Thymus (tissue), 11 donors: ENCODE data around the gene NHERF2. TPM values are rescaled to one million over a fixed set of nuclear protein-coding genes. Genes with fewer than 3 reads are reported as not detected.

Source experiments
- DNase-seq, 9 donors: peaks; one replicate each; pipeline ENCODE4 v3.0.0-alpha.2; 2013; ENCODE audit warnings: low spot score in 9 of 9, low read depth in 6 of 9, missing footprints in 1 of 9
- H3K27ac ChIP-seq, 2 donors: one replicate each; pipeline ENCODE4 v1.5.1; 2013; ENCODE audit warnings: control low read depth in 1 of 2, low read depth in 1 of 2, low read length in 1 of 2, mild to moderate bottlenecking in 1 of 2, moderate library complexity in 1 of 2
- H3K27me3 ChIP-seq, 2 donors: one replicate each; pipeline ENCODE4 v1.5.1; 2013; ENCODE audit warnings: low read length in 1 of 2; ENCODE audit not compliant: control insufficient read depth in 2 of 2, insufficient read depth in 1 of 2
- H3K36me3 ChIP-seq, 2 donors: one replicate each; pipeline ENCODE4 v1.5.1; 2013; ENCODE audit warnings: low read length in 1 of 2, mild to moderate bottlenecking in 1 of 2, moderate library complexity in 1 of 2; ENCODE audit not compliant: control insufficient read depth in 2 of 2, insufficient read depth in 2 of 2
- H3K4me1 ChIP-seq, 2 donors: one replicate each; pipeline ENCODE4 v1.5.1; 2013; ENCODE audit warnings: low read length in 2 of 2; ENCODE audit not compliant: control insufficient read depth in 2 of 2, insufficient read depth in 2 of 2
- H3K4me3 ChIP-seq, 2 donors: one replicate each; pipeline ENCODE4 v1.5.1; 2013; ENCODE audit warnings: low read length in 2 of 2, control low read depth in 1 of 2, mild to moderate bottlenecking in 1 of 2
- H3K9me3 ChIP-seq, 2 donors: one replicate each; pipeline ENCODE4 v1.5.1; 2013; ENCODE audit warnings: low read length in 1 of 2, mild to moderate bottlenecking in 1 of 2; ENCODE audit not compliant: control insufficient read depth in 2 of 2, insufficient read depth in 1 of 2
- WGBS: extraction: QIAGEN DNeasy Blood & Tissue Kit; methylation state at CpG from one replicate; pipeline ENCODE4 v1.1.7; 2013; 5-methylcytosine and 5-hydroxymethylcytosine counted together
- polyA plus RNA-seq: library from polyadenylated mRNA; stranded (reverse); fragments of 200-250 nt; gene quantifications from one replicate; pipeline ENCODE4 v1.2.3, GENCODE V29; 2013
- total RNA-seq: library from RNA; stranded (reverse); fragments of 120-200 nt; gene quantifications from one replicate; pipeline ENCODE4 v1.2.4, GENCODE V29; 2013
- donor health status: healthy.

The NHERF2 gene
- total and polyA plus RNA-seq, 2 donors: 6.3 to 23.4 TPM

DNA sequence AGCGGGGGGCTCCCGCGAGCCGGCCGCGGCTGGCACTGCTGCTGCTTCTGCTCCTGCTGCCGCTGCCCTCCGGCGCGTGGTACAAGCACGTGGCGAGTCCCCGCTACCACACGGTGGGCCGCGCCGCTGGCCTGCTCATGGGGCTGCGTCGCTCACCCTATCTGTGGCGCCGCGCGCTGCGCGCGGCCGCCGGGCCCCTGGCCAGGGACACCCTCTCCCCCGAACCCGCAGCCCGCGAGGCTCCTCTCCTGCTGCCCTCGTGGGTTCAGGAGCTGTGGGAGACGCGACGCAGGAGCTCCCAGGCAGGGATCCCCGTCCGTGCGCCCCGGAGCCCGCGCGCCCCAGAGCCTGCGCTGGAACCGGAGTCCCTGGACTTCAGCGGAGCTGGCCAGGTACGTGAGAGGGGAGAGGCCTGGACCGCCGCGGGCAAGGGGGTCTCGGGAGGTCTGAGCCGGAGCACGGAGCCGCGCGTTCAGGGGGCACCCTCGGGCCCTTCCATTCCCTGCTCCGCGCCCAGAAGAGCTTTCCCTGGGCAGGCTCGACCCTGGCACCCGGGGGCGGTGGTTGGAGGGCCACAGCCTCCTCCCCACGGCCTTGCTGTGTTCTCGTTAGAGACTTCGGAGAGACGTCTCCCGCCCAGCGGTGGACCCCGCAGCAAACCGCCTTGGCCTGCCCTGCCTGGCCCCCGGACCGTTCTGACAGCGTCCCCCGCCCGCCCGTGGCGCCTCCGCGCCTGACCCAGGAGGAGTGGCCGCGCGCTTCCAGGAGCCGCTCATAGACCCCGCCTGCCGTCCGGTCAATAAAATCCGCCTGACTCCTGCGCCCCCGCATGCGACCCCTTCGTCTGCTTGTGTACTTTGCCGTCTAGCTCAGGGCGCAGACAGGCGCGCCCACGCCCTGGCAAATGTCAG is 6.5 kb upstream of the NHERF2 start:
- Histone ChIP-seq H3K27me3 (peaks cover 42 to 77% of the 10 kb centered on the region in 2 donors), H3K9me3 (peaks cover 0 to 8% of the 10 kb centered on the region in 2 donors), H3K4me1 (peaks cover 12 to 29% of the 10 kb centered on the region in 2 donors), H3K4me3 (no peak overlapping the region), H3K36me3 (no peaks in the 10 kb centered on the region), H3K27ac (no peak overlapping the region)
- no peak for DNase-seq
- 4% methylated on average over 96 of the region's 96 CpGs for WGBS

DNA sequence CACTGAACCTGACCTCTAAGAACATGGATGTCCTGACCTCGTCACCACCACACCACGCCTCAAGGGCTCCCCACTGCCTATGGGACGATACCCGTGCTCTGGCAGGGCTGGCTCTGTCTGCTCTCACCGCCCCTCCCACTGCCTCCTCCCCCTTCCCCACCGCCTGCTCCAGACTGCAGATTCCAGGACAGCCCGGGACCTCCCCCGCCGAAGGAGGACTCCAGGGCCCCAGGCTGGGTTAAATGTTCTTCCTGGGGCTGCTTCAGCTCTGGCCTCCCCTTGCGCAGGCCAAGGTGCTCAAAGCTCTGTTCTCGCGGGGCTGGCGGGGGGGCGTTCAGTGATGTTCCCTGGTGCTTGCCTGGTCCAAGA is 4.0 kb upstream of the NHERF2 start:
- Histone ChIP-seq H3K27me3 (peaks cover 64 to 88% of the 10 kb centered on the region in 2 donors), H3K36me3 (no peaks in the 10 kb centered on the region), H3K4me3 (peak overlapping the region in 1 of 2 donors; percentile 14), H3K27ac (no peak overlapping the region), H3K9me3 (peaks cover 0 to 7% of the 10 kb centered on the region in 2 donors), H3K4me1 (peaks cover 12 to 38% of the 10 kb centered on the region in 2 donors)
- WGBS: 5% methylated on average over 14 of the region's 14 CpGs
- DNase-seq: no peak

DNA sequence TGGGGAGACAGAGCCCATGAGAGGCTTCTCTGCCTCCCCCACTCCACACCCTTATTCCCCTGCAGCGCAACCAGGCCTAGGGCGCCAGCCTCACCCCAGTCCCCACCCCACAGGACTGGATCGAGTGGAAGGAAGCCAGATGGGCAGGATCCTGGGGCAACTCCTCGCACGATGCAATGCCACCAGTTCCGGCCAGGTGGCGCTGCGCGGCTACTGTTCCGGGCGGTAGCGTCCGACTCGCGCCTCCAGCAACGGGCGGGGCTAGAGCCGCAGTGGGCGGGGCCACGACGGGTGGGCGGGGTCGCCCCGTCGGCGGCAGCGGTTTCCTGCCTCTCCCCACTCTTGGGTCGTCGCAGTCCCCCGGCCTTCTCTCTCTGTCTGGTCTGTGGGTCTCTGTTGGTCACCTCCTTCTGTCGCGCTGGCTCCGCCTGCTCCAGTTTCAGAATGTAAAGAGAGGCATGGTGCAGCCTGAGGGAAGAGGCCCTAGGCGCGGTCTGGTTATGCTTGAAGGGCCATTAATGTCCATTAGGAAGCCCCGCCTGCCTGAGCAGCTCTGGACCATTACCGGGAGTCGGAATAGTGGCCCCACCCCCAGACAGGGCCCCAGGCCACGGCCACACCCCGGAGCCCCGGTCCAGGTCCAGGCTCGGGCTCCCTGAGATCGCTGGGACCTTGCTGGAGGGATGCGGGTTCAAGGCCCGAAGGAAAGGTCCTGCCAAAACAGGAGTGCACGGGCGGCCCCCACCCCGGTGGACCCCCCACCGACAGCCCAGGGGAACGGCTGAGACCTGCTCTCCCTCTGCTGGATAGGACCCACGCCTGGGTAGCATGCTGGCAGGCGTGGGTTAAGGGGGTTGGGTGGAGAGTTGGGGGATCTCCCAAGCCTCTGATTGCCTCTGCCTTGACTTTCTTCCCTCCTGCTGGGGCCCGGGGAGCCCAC is 3.3 kb upstream of the NHERF2 start:
- peaks cover 12 to 42% of the 10 kb centered on the region in 2 donors for H3K4me1 ChIP-seq
- H3K9me3 ChIP-seq: peaks cover 1 to 11% of the 10 kb centered on the region in 2 donors
- H3K36me3 ChIP-seq: no peaks in the 10 kb centered on the region
- peaks cover 65 to 88% of the 10 kb centered on the region in 2 donors for H3K27me3 ChIP-seq
- DNase-seq: peak; percentile 80 to 97 (median 90)
- H3K4me3 ChIP-seq: peak overlapping the region; percentile 14 to 22
- WGBS: 20% methylated on average over 53 of the region's 53 CpGs
- H3K27ac ChIP-seq: peak overlapping the region; percentile 32 to 37

DNA sequence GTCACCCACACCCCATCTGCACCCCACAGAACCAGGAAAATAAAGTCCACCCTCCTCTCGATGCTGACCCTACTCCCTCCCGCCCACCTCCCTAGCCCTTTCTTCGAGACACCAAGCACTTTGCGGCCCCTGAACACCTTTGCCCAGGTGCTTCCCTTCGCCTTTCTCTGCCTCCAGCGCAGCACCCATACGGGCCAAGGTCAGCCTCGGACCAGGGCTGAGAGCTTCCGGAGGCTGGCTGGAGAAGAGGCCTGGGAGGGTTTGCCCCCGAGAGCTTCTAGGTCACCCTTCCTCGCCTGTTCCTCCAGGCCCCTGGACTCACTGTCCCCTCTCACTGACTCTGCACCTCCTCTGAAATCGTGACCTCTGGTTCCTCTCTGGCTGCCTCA is 2.7 kb upstream of the NHERF2 start:
- peaks cover 69 to 90% of the 10 kb centered on the region in 2 donors for H3K27me3 ChIP-seq
- H3K27ac ChIP-seq: no peak overlapping the region
- WGBS: 96% methylated on average over 12 of the region's 12 CpGs
- DNase-seq: no peak
- peaks cover 12 to 42% of the 10 kb centered on the region in 2 donors for H3K4me1 ChIP-seq
- H3K9me3 ChIP-seq: peaks cover 1 to 14% of the 10 kb centered on the region in 2 donors
- no peaks in the 10 kb centered on the region for H3K36me3 ChIP-seq
- no peak overlapping the region for H3K4me3 ChIP-seq

DNA sequence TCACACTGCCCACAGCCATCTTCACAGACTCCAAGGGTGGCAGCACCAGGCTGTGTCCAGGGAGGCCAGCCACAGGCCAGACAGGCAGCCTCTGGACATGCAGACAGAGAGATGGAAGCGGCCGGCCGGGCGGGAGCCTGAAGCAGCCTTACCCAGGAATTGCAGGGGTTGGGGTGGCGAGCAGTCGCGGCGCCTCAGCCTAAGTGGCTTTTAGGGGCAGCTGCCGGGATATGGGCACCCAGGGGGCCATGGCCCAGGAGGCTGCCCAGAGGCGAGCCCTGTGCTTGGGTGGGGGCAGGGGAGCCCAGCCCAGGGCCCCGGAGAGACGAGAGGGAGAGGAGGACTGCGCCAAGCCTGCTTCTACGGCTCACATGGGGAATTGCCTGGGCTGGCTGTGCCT is 1.5 kb upstream of the NHERF2 start:
- WGBS: 98% methylated on average over 14 of the region's 14 CpGs
- Histone ChIP-seq H3K27ac (no peak overlapping the region), H3K36me3 (no peaks in the 10 kb centered on the region), H3K4me1 (peaks cover 12 to 34% of the 10 kb centered on the region in 2 donors), H3K4me3 (no peak overlapping the region), H3K9me3 (peaks cover 1 to 11% of the 10 kb centered on the region in 2 donors), H3K27me3 (peaks cover 57 to 90% of the 10 kb centered on the region in 2 donors)
- no peak for DNase-seq

DNA sequence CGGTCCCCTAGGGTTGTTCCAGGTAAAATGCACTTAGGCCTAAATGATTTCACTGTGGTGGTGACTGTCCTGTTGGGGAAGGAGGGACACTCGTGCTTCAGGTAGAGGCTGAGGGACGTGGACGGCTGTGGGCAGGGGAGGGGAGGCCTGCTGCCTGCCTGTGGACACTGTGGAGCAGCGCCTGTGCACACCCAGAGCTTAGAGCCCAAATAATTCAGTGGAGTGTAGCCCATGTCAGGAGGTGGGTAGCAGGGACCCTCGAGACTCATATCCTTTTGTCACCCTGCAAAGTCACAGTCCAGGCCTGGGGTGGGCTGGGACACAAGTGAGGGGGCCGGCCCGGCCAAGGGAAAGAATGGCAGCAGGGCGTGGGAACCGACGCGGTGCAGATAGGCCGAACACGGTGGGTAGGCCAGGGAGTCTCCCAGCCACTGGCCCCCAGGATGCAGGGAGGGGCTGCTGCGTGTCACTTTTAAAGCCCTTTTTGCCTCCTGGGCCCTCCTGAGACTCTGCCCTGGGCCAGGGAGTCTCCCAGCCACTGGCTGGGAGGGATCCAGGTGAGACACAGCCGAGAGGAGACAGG is 733 bp upstream of the NHERF2 start:
- Histone ChIP-seq H3K36me3 (no peaks in the 10 kb centered on the region), H3K4me1 (peaks cover 12 to 33% of the 10 kb centered on the region in 2 donors), H3K9me3 (peaks cover 1 to 11% of the 10 kb centered on the region in 2 donors), H3K27me3 (peaks cover 50 to 85% of the 10 kb centered on the region in 2 donors), H3K27ac (no peak overlapping the region), H3K4me3 (no peak overlapping the region)
- DNase-seq: no peak
- 96% methylated on average over 16 of the region's 16 CpGs for WGBS

DNA sequence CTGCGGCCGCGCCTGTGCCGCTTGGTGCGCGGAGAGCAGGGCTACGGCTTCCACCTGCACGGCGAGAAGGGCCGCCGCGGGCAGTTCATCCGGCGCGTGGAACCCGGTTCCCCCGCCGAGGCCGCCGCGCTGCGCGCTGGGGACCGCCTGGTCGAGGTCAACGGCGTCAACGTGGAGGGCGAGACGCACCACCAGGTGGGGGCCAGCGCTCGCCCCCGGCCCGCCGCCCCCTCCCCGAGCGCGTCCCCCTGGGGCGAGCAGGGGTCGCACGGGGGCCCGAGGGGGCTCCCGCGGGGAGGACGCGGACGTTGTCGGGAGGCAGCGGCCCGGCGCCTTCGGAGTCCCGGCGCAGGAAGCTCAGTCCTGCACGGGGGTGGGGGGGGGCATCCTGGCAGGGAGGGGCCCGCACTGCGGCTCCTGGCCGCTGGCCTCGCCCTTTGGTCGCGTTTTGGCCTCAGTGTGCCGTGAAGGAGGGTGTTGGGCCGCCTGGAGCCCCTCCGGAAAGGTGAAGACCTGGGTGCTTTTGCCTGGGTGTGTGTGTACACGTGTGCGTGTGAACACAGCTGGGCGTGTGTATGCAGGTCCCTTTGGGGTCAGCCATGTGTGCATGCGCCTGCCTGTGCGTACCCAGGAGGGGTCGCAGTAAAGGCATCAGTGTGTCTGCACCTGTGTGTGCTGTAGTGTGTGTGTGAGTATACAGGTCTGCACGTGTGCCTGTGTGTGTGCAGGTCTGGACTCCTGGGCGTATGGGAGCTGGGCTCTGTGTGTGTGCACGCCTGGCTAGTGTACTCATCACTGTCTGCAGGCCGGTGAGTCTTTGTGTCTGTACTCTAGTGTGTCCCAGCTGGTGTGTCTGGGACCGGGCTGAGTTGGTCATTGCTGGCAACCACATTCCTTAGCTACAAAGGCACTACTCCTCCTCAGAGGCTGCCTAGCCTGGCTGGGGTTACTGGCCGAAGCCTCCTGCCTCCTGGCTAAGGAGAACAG is 615 bp downstream of the NHERF2 start:
- Histone ChIP-seq H3K27me3 (peaks cover 46 to 77% of the 10 kb centered on the region in 2 donors), H3K36me3 (no peaks in the 10 kb centered on the region), H3K4me3 (peak overlapping the region in 1 of 2 donors; percentile 55), H3K27ac (peak overlapping the region in 1 of 2 donors; percentile 13), H3K9me3 (peaks cover 1 to 11% of the 10 kb centered on the region in 2 donors), H3K4me1 (peaks cover 12 to 35% of the 10 kb centered on the region in 2 donors)
- DNase-seq: no peak
- WGBS: 13% methylated on average over 76 of the region's 76 CpGs

DNA sequence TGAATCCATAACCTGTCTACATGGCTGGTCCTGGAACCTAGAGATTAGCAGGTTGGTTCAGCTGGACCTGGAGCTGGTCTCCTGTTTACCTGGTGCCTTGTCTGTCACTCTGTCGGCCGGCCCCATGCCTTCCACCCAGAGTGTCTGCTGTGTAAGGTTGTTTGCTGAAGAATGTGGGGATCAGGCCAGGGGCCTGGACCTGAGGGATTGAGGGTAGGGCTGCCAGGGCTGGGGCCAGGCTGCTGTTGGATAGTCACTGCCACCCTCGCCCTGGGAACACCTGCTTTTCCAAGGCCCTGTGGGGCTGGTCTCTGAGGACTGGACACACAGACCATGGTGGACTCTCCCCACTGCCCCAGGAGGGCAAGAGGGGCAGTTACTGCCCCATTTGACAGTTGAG is 1.4 kb downstream of the NHERF2 start:
- no peak for DNase-seq
- 92% methylated on average over 3 of the region's 3 CpGs for WGBS
- Histone ChIP-seq H3K4me1 (peaks cover 9 to 38% of the 10 kb centered on the region in 2 donors), H3K27me3 (peaks cover 46 to 78% of the 10 kb centered on the region in 2 donors), H3K27ac (no peak overlapping the region), H3K9me3 (peaks cover 1 to 11% of the 10 kb centered on the region in 2 donors), H3K36me3 (no peaks in the 10 kb centered on the region), H3K4me3 (no peak overlapping the region)
